Esophagus squamous epithelium (tissue), 5 donors: ENCODE data around the gene PRKCA. TPM values are rescaled to one million over a fixed set of nuclear protein-coding genes. Genes with fewer than 3 reads are reported as not detected.

Experiments
- DNase-seq: peaks from one replicate; lab custom pipeline; 2025; lab: John Stamatoyannopoulos, UW
- H3K27ac ChIP-seq, 4 donors: fragments of 200-600 bp; sonication (generic); one replicate each; pipeline ENCODE4 v1.5.1; 2016 to 2019; ENCODE audit warnings: mild to moderate bottlenecking in 1 of 4
- H3K27me3 ChIP-seq, 4 donors: fragments of 200-600 bp; sonication (generic); 1 replicate in 3 of 4; 2 replicates in 1 of 4; pipeline versions ENCODE4 v1.5.1 to v1.6.0; 2017 to 2021; ENCODE audit warnings: antibody characterized with exemption in 1 of 4
- H3K36me3 ChIP-seq, 3 donors: fragments of 200-600 bp; sonication (generic); one replicate each; pipeline ENCODE4 v1.5.1; 2016 to 2019
- H3K4me1 ChIP-seq, 3 donors: fragments of 200-600 bp; sonication (generic); one replicate each; pipeline ENCODE4 v1.5.1; 2017 to 2019
- H3K4me3 ChIP-seq, 4 donors: fragments of 200-600 bp; sonication (generic); 1 replicate in 3 of 4; 2 replicates in 1 of 4; pipeline ENCODE4 v1.5.1; 2016 to 2019; ENCODE audit warnings: mild to moderate bottlenecking in 2 of 4, moderate library complexity in 1 of 4
- H3K9me3 ChIP-seq, 3 donors: fragments of 200-600 bp; sonication (generic); one replicate each; pipeline ENCODE4 v1.5.1; 2016 to 2019
- CTCF ChIP-seq, 6 experiments: fragments of 450-650 bp in 4 of 6; fragments of 200-600 bp in 2 of 6; sonication (generic) in 2 of 6; IDR thresholded peaks; one replicate each; pipeline ENCODE4 v1.5.1; 2016 to 2019; ENCODE audit warnings: antibody characterized with exemption in 6 of 6, mild to moderate bottlenecking in 4 of 6, moderate library complexity in 4 of 6
- POLR2A ChIP-seq, 4 donors: fragments of 450-650 bp; IDR thresholded peaks; one replicate each; pipeline ENCODE4 v1.6.1; 2017; ENCODE audit warnings: antibody characterized with exemption in 4 of 4, mild to moderate bottlenecking in 4 of 4, moderate library complexity in 3 of 4
- WGBS, 2 donors: methylation state at CpG; one replicate each; pipeline ENCODE4 v1.1.5; 2018; 5-methylcytosine and 5-hydroxymethylcytosine counted together
- intact Hi-C: fragments of 100-400 bp; cut with DNase I; formaldehyde crosslinking; loops from one replicate; pipeline ENCODE4 v1.15.0; 2022
- total RNA-seq, 4 donors: library from RNA; depleted of rRNA; stranded (reverse); fragments of >200 nt; gene quantifications; one replicate each; pipeline ENCODE4 v1.1.0, GENCODE V29; 2016
- donor health status: DM: yes; HTN: yes; CAD: no.

Gene PRKCA
- total RNA-seq, 4 donors from 2014 or later = 2.4 to 9.2 (median 4.2) TPM

- Histone ChIP-seq H3K9me3 (no peaks in the 10 kb centered on the region), H3K36me3 (no peaks in the 10 kb centered on the region), H3K27me3 (no peaks in the 10 kb centered on the region), H3K4me1 (peaks cover 0 to 14% (median 0%) of the 10 kb centered on the region in 3 donors), H3K27ac (no peak overlapping the region), H3K4me3 (no peak overlapping the region)
- TF ChIP-seq CTCF (IDR thresholded peaks at IDR 0.05) = no peak
- TF ChIP-seq POLR2A (IDR thresholded peaks at IDR 0.05) = no peak
- no peak for DNase-seq
- 66 to 77% methylated on average over 9 of the region's 9 CpGs for WGBS, 2 donors
- intact Hi-C loops = no loop called here
Measured at GRCh38 chr17:66517336-66518009, 215.1 kb downstream of the PRKCA start.

GRCh38 chr17:66518108-66518507 lies 215.7 kb downstream of the PRKCA start:
- peaks cover 0 to 14% (median 0%) of the 10 kb centered on the region in 3 donors for H3K4me1 ChIP-seq
- intact Hi-C loops = no loop called here
- H3K4me3 ChIP-seq = no peak overlapping the region
- 81 to 83% methylated on average over 4 of the region's 4 CpGs for WGBS, 2 donors
- no peaks in the 10 kb centered on the region for H3K27me3 ChIP-seq
- TF ChIP-seq POLR2A (IDR thresholded peaks at IDR 0.05) (no peak), CTCF (IDR thresholded peaks at IDR 0.05) (no peak)
- DNase-seq = no peak
- H3K27ac ChIP-seq = no peak overlapping the region
- no peaks in the 10 kb centered on the region for H3K9me3 ChIP-seq
- H3K36me3 ChIP-seq = no peaks in the 10 kb centered on the region

GRCh38 chr17:66518677-66519076 lies 216.3 kb downstream of the PRKCA start:
- peaks cover 0 to 19% (median 0%) of the 10 kb centered on the region in 3 donors for H3K4me1 ChIP-seq
- H3K36me3 ChIP-seq = no peaks in the 10 kb centered on the region
- H3K27ac ChIP-seq = no peak overlapping the region
- no peaks in the 10 kb centered on the region for H3K9me3 ChIP-seq
- TF ChIP-seq CTCF (IDR thresholded peaks at IDR 0.05) (no peak), POLR2A (IDR thresholded peaks at IDR 0.05) (no peak)
- H3K27me3 ChIP-seq = no peaks in the 10 kb centered on the region
- H3K4me3 ChIP-seq = no peak overlapping the region
- 58% methylated on average over 2 of the region's 2 CpGs for WGBS, 2 donors
- intact Hi-C loops = no loop called here
- no peak for DNase-seq

GRCh38 chr17:66519154-66519553 lies 216.7 kb downstream of the PRKCA start:
- Histone ChIP-seq H3K36me3 (no peaks in the 10 kb centered on the region), H3K27me3 (no peaks in the 10 kb centered on the region), H3K4me3 (no peak overlapping the region), H3K27ac (no peak overlapping the region), H3K9me3 (no peaks in the 10 kb centered on the region), H3K4me1 (peaks cover 0 to 23% (median 0%) of the 10 kb centered on the region in 3 donors)
- no peak for TF ChIP-seq CTCF (IDR thresholded peaks at IDR 0.05)
- no peak for TF ChIP-seq POLR2A (IDR thresholded peaks at IDR 0.05)
- no peak for DNase-seq
- WGBS, 2 donors = 86 to 89% methylated on average over 3 of the region's 3 CpGs
- intact Hi-C loops = no loop called here

- H3K36me3 ChIP-seq = no peaks in the 10 kb centered on the region
- H3K4me1 ChIP-seq = peaks cover 0 to 23% (median 0%) of the 10 kb centered on the region in 3 donors
- H3K27ac ChIP-seq = no peak overlapping the region
- TF ChIP-seq CTCF (IDR thresholded peaks at IDR 0.05) (no peak), POLR2A (IDR thresholded peaks at IDR 0.05) (no peak)
- DNase-seq = no peak
- H3K27me3 ChIP-seq = no peaks in the 10 kb centered on the region
- intact Hi-C loops = no loop called here
- WGBS, 2 donors = 33 to 69% methylated on average over 2 of the region's 2 CpGs
- H3K9me3 ChIP-seq = no peaks in the 10 kb centered on the region
- H3K4me3 ChIP-seq = no peak overlapping the region
Measured at GRCh38 chr17:66520999-66521398, 218.6 kb downstream of the PRKCA start.
